Measurements from ENCODE around the gene FGD5.

DNA sequence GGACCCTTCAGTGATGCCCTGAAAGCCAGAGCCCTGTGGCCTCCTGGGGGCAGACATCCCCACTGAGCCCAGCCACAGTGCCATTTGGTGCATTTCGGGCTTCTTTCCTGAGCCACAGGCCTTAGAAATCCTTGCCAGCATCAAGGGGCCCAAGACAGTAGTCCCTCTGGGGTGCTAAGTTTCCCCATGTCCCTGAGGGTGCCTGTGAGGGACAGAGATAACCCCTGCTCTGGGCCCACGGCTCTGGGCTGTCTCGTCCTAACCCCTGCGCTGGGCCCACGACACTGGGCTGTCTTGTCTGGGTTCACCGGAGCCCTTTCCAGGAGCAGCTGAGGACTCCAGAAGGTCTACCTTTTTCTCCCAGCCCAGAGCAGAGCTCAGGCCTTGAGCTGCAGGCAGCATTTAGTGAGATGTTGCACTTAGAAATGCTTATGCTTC is 45.1 kb upstream of the FGD5 start:
- TF ChIP-seq, protein P1, sequence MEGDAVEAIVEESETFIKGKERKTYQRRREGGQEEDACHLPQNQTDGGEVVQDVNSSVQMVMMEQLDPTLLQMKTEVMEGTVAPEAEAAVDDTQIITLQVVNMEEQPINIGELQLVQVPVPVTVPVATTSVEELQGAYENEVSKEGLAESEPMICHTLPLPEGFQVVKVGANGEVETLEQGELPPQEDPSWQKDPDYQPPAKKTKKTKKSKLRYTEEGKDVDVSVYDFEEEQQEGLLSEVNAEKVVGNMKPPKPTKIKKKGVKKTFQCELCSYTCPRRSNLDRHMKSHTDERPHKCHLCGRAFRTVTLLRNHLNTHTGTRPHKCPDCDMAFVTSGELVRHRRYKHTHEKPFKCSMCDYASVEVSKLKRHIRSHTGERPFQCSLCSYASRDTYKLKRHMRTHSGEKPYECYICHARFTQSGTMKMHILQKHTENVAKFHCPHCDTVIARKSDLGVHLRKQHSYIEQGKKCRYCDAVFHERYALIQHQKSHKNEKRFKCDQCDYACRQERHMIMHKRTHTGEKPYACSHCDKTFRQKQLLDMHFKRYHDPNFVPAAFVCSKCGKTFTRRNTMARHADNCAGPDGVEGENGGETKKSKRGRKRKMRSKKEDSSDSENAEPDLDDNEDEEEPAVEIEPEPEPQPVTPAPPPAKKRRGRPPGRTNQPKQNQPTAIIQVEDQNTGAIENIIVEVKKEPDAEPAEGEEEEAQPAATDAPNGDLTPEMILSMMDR (IDR thresholded peaks at IDR 0.05): no peak
- TF ChIP-seq POLR2A (IDR thresholded peaks at IDR 0.05): no peak
